Karpas-422 (cell line): ENCODE results near the gene TRMT61A. TPM values are rescaled to one million over a fixed set of nuclear protein-coding genes. Genes with fewer than 3 reads are reported as not detected.

ENCODE experiments used
- DNase-seq: peaks from one replicate; pipeline ENCODE4 v3.0.0-alpha.2; 2015
- H2AFZ ChIP-seq: fragments of 200-600 bp; sonication (generic); 2 replicates; pipeline ENCODE4 v1.6.1; 2014; ENCODE audit warnings: antibody characterized with exemption, low read length, mixed read lengths
- H3K27ac ChIP-seq: fragments of 200-600 bp; sonication (generic); 2 replicates; pipeline ENCODE4 v1.5.1; 2014; ENCODE audit warnings: mild to moderate bottlenecking, low read length, moderate library complexity
- H3K27me3 ChIP-seq: fragments of 200-600 bp; sonication (generic); 2 replicates; pipeline ENCODE4 v1.6.1; 2014; ENCODE audit warnings: low read length, mixed read lengths
- H3K36me3 ChIP-seq: fragments of 200-600 bp; sonication (generic); 2 replicates; pipeline ENCODE4 v1.6.1; 2014; ENCODE audit warnings: low read length, mixed read lengths; ENCODE audit not compliant: insufficient read depth
- H3K4me1 ChIP-seq: fragments of 200-600 bp; sonication (generic); 2 replicates; pipeline ENCODE4 v1.6.1; 2014; ENCODE audit warnings: mild to moderate bottlenecking, low read length, mixed read lengths
- H3K4me2 ChIP-seq: fragments of 200-600 bp; sonication (generic); 2 replicates; pipeline ENCODE4 v1.6.1; 2014; ENCODE audit warnings: low read length, low read depth, mild to moderate bottlenecking; ENCODE audit not compliant: poor library complexity, severe bottlenecking
- H3K4me3 ChIP-seq: fragments of 200-600 bp; sonication (generic); 2 replicates; pipeline ENCODE4 v1.5.1; 2014; ENCODE audit warnings: mild to moderate bottlenecking, antibody characterized with exemption, low read length, mixed read lengths
- H3K79me2 ChIP-seq: fragments of 200-600 bp; sonication (generic); 2 replicates; pipeline ENCODE4 v1.6.1; 2014; ENCODE audit warnings: mild to moderate bottlenecking, low read length, mixed read lengths
- H3K9ac ChIP-seq: fragments of 200-600 bp; sonication (generic); 2 replicates; pipeline ENCODE4 v1.6.0; 2014; ENCODE audit warnings: low read length
- H3K9me2 ChIP-seq: fragments of 200-600 bp; sonication (generic), shearing (Covaris generic); replicated peaks from 2 replicates; pipeline ENCODE4 v1.6.0; 2014; ENCODE audit warnings: mild to moderate bottlenecking, low read length, moderate library complexity; ENCODE audit not compliant: insufficient read depth
- H3K9me3 ChIP-seq: fragments of 300-700, 200-600 bp; sonication (generic); 2 replicates; pipeline ENCODE4 v1.6.1; 2014; ENCODE audit warnings: low read length, mixed read lengths
- H4K20me1 ChIP-seq: fragments of 200-600 bp; sonication (generic); 2 replicates; pipeline ENCODE4 v1.6.1; 2014; ENCODE audit warnings: mild to moderate bottlenecking, antibody characterized with exemption, low read length, low read depth; ENCODE audit not compliant: insufficient read depth
- total RNA-seq: library from RNA; depleted of rRNA; stranded (reverse); fragments of >200 nt; shearing (Covaris generic); gene quantifications from 2 replicates; pipeline ENCODE4 v1.2.3, GENCODE V29; 2014; ENCODE audit warnings: low replicate concordance; rRNA removed

Gene TRMT61A
- total RNA-seq = 8.0 and 30.8 TPM in 2 replicates

GRCh38 chr14:103528587-103529382, at the start of gene TRMT61A:
Gene TRMT61A, plus strand, starts transcription at chr14:103529196. Its CDS starts 783 bp downstream, at chr14:103529979.
- Histone ChIP-seq H3K4me3 (peak within 1 kb of the TSS; percentile 93), H3K4me2 (peak within 1 kb of the TSS; percentile 83), H3K4me1 (peaks cover 41% of the 10 kb centered on the region), H3K27me3 (no peaks in the 10 kb centered on the region), H3K36me3 (no peaks in the 10 kb centered on the region), H3K9ac (peak within 1 kb of the TSS; percentile 89), H4K20me1 (peaks cover 13% of the 10 kb centered on the region; the same call in 1 of the 2 replicates), H3K9me2 (no peaks in the 10 kb centered on the region), H3K9me3 (no peaks in the 10 kb centered on the region), H3K27ac (peak within 1 kb of the TSS; percentile 57; the same call in 1 of the 2 replicates), H2AFZ (peak within 1 kb of the TSS; percentile 75; the same call in 1 of the 2 replicates), H3K79me2 (peaks cover 36% of the 10 kb centered on the region)
- DNase-seq = peak; percentile 93

GRCh38 chr14:103480595-103480994, 48.4 kb upstream of the TRMT61A start:
- Histone ChIP-seq H3K4me2 (no peak overlapping the region), H3K4me3 (no peak overlapping the region)

GRCh38 chr14:103483600-103483999, 45.4 kb upstream of the TRMT61A start:
- H3K27me3 ChIP-seq = no peaks in the 10 kb centered on the region
- H3K4me2 ChIP-seq = no peak overlapping the region
- no peaks in the 10 kb centered on the region for H3K9me2 ChIP-seq
- no peaks in the 10 kb centered on the region for H3K9me3 ChIP-seq
- no peak overlapping the region for H2AFZ ChIP-seq
- H3K9ac ChIP-seq = no peak overlapping the region
- 0 out of 2 replicates have a peak, but pooled peaks cover 4% of the 10 kb centered on the region for H3K79me2 ChIP-seq
- peaks cover 28% of the 10 kb centered on the region; the same call in 1 of the 2 replicates for H3K36me3 ChIP-seq
- no peaks in the 10 kb centered on the region for H4K20me1 ChIP-seq
- peaks cover 9% of the 10 kb centered on the region for H3K4me1 ChIP-seq
- no peak overlapping the region for H3K4me3 ChIP-seq
- H3K27ac ChIP-seq = no peak overlapping the region
- no peak for DNase-seq

More at GRCh38 chr14:103480595-103480994, 48.4 kb upstream of the TRMT61A start:
- H3K4me1 ChIP-seq = peaks cover 9% of the 10 kb centered on the region
- DNase-seq = no peak
- 0 out of 2 replicates have a peak, but pooled peaks cover 4% of the 10 kb centered on the region for H3K79me2 ChIP-seq
- H3K9me3 ChIP-seq = no peaks in the 10 kb centered on the region
- no peak overlapping the region for H2AFZ ChIP-seq
- H4K20me1 ChIP-seq = no peaks in the 10 kb centered on the region
- H3K27ac ChIP-seq = no peak overlapping the region
- no peaks in the 10 kb centered on the region for H3K27me3 ChIP-seq
- no peaks in the 10 kb centered on the region for H3K9me2 ChIP-seq
- peaks cover 38% of the 10 kb centered on the region; the same call in 1 of the 2 replicates for H3K36me3 ChIP-seq
- H3K9ac ChIP-seq = no peak overlapping the region

GRCh38 chr14:103485504-103485903, 43.5 kb upstream of the TRMT61A start:
- Histone ChIP-seq H3K9ac (no peak overlapping the region), H3K36me3 (peaks cover 21% of the 10 kb centered on the region; the same call in 1 of the 2 replicates), H3K4me2 (no peak overlapping the region), H3K9me2 (no peaks in the 10 kb centered on the region), H3K27ac (no peak overlapping the region), H3K9me3 (no peaks in the 10 kb centered on the region), H3K4me1 (peaks cover 2% of the 10 kb centered on the region), H3K27me3 (no peaks in the 10 kb centered on the region), H3K4me3 (no peak overlapping the region), H3K79me2 (0 out of 2 replicates have a peak, but pooled peaks cover 4% of the 10 kb centered on the region), H4K20me1 (no peaks in the 10 kb centered on the region), H2AFZ (no peak overlapping the region)
- DNase-seq = no peak

- H3K9me2 ChIP-seq = no peaks in the 10 kb centered on the region
- no peak overlapping the region for H3K4me3 ChIP-seq
- H3K36me3 ChIP-seq = peaks cover 32% of the 10 kb centered on the region; the same call in 1 of the 2 replicates
Measured at GRCh38 chr14:103488071-103488470, 40.9 kb upstream of the TRMT61A start.

GRCh38 chr14:103488960-103489359, 40.0 kb upstream of the TRMT61A start:
- Histone ChIP-seq H3K9ac (no peak overlapping the region), H3K27me3 (no peaks in the 10 kb centered on the region), H4K20me1 (no peaks in the 10 kb centered on the region), H2AFZ (no peak overlapping the region), H3K4me2 (no peak overlapping the region), H3K36me3 (peaks cover 29% of the 10 kb centered on the region; the same call in 1 of the 2 replicates), H3K4me1 (no peaks in the 10 kb centered on the region), H3K27ac (no peak overlapping the region), H3K4me3 (no peak overlapping the region), H3K79me2 (no peaks in the 10 kb centered on the region), H3K9me2 (no peaks in the 10 kb centered on the region), H3K9me3 (no peaks in the 10 kb centered on the region)
- DNase-seq = no peak

More at GRCh38 chr14:103488071-103488470, 40.9 kb upstream of the TRMT61A start:
- no peaks in the 10 kb centered on the region for H4K20me1 ChIP-seq
- no peak overlapping the region for H3K4me2 ChIP-seq
- H3K27ac ChIP-seq = no peak overlapping the region
- no peaks in the 10 kb centered on the region for H3K9me3 ChIP-seq
- H3K27me3 ChIP-seq = no peaks in the 10 kb centered on the region
- no peak overlapping the region for H3K9ac ChIP-seq
- H3K79me2 ChIP-seq = 0 out of 2 replicates have a peak, but pooled peaks cover 4% of the 10 kb centered on the region
- no peaks in the 10 kb centered on the region for H3K4me1 ChIP-seq
- no peak overlapping the region for H2AFZ ChIP-seq
- DNase-seq = no peak

- Histone ChIP-seq H3K9ac (no peak overlapping the region), H2AFZ (no peak overlapping the region), H3K79me2 (no peaks in the 10 kb centered on the region), H3K9me2 (no peaks in the 10 kb centered on the region), H3K4me3 (no peak overlapping the region), H3K27me3 (no peaks in the 10 kb centered on the region), H3K4me1 (no peaks in the 10 kb centered on the region), H3K27ac (no peak overlapping the region), H3K9me3 (no peaks in the 10 kb centered on the region), H3K36me3 (peaks cover 28% of the 10 kb centered on the region; the same call in 1 of the 2 replicates), H4K20me1 (no peaks in the 10 kb centered on the region), H3K4me2 (no peak overlapping the region)
- no peak for DNase-seq
Measured at GRCh38 chr14:103489621-103490020, 39.4 kb upstream of the TRMT61A start.

GRCh38 chr14:103491691-103492090, 37.3 kb upstream of the TRMT61A start:
- Histone ChIP-seq H3K27ac (no peak overlapping the region), H3K4me3 (no peak overlapping the region)
- DNase-seq = no peak

More at GRCh38 chr14:103491691-103492090, 37.3 kb upstream of the TRMT61A start:
- Histone ChIP-seq H3K9ac (no peak overlapping the region), H4K20me1 (no peaks in the 10 kb centered on the region), H3K36me3 (peaks cover 37% of the 10 kb centered on the region; the same call in 1 of the 2 replicates), H3K9me3 (no peaks in the 10 kb centered on the region), H3K4me1 (no peaks in the 10 kb centered on the region), H3K27me3 (no peaks in the 10 kb centered on the region), H3K79me2 (no peaks in the 10 kb centered on the region), H3K9me2 (no peaks in the 10 kb centered on the region), H2AFZ (no peak overlapping the region), H3K4me2 (no peak overlapping the region)
